ENCODE results near the gene MFNG. TPM values are rescaled to one million over a fixed set of nuclear protein-coding genes. Genes with fewer than 3 reads are reported as not detected.

MFNG gene
- total RNA-seq, 2 donors from 2014 or later, result 3.0 to 7.3 TPM

- no peaks in the 10 kb centered on the region for H3K27me3 ChIP-seq
- no peak for DNase-seq
- intact Hi-C loops (cut with DNase I), result no loop called here
- ATAC-seq, result no peak
- WGBS, 2 donors, result 46 to 51% methylated on average over 2 to 5 of the region's 5 CpGs
- H3K4me1 ChIP-seq, result no peaks in the 10 kb centered on the region
- H3K4me3 ChIP-seq, result no peak overlapping the region
- no peak overlapping the region for H3K27ac ChIP-seq
- no peaks in the 10 kb centered on the region for H3K9me3 ChIP-seq
- TF ChIP-seq POLR2A (IDR thresholded peaks at IDR 0.05) (no peak), CTCF (IDR thresholded peaks at IDR 0.05) (no peak)
- H3K36me3 ChIP-seq (replicated peaks in 1 of 2; ENCODE audit: insufficient read depth in 1 of 2, low read depth in 2 of 2), result no peaks in the 10 kb centered on the region
Measured at GRCh38 chr22:37462436-37462835, 23.7 kb downstream of the MFNG start.

- 38 to 60% methylated on average over 4 to 6 of the region's 6 CpGs for WGBS, 2 donors
- DNase-seq (no peak), ATAC-seq (no peak)
- intact Hi-C loops (cut with DNase I), result no loop called here
- no peak for TF ChIP-seq CTCF (IDR thresholded peaks at IDR 0.05)
- no peak for TF ChIP-seq POLR2A (IDR thresholded peaks at IDR 0.05)
- H3K4me3 ChIP-seq, result no peak overlapping the region
- no peaks in the 10 kb centered on the region for H3K36me3 ChIP-seq (replicated peaks in 1 of 2; ENCODE audit: insufficient read depth in 1 of 2, low read depth in 2 of 2)
- no peaks in the 10 kb centered on the region for H3K27me3 ChIP-seq
- no peaks in the 10 kb centered on the region for H3K9me3 ChIP-seq
- H3K27ac ChIP-seq, result no peak overlapping the region
- no peaks in the 10 kb centered on the region for H3K4me1 ChIP-seq
Measured at GRCh38 chr22:37461961-37462360, 24.2 kb downstream of the MFNG start.

GRCh38 chr22:37460684-37461083 is 25.5 kb downstream of the MFNG start:
- Histone ChIP-seq H3K36me3 (replicated peaks in 1 of 2; ENCODE audit: insufficient read depth in 1 of 2, low read depth in 2 of 2) (no peaks in the 10 kb centered on the region), H3K4me1 (no peaks in the 10 kb centered on the region), H3K9me3 (no peaks in the 10 kb centered on the region), H3K27me3 (no peaks in the 10 kb centered on the region), H3K27ac (no peak overlapping the region), H3K4me3 (no peak overlapping the region)
- intact Hi-C loops (cut with DNase I), result no loop called here
- no peak for TF ChIP-seq CTCF (IDR thresholded peaks at IDR 0.05)
- no peak for TF ChIP-seq POLR2A (IDR thresholded peaks at IDR 0.05)
- DNase-seq, result no peak
- 43 to 53% methylated on average over 3 of the region's 3 CpGs for WGBS, 2 donors
- no peak for ATAC-seq

- H3K4me3 ChIP-seq, result no peak overlapping the region
- no peak overlapping the region for H3K27ac ChIP-seq
- TF ChIP-seq CTCF (IDR thresholded peaks at IDR 0.05) (no peak), POLR2A (IDR thresholded peaks at IDR 0.05) (no peak)
- ATAC-seq, result no peak
- 24 to 30% methylated on average over 9 of the region's 9 CpGs for WGBS, 2 donors
- no peaks in the 10 kb centered on the region for H3K27me3 ChIP-seq
- intact Hi-C loops (cut with DNase I), result loop anchor here (5.0 kb wide), 1 partner anchor 142 kb away; no protein-coding TSS in a partner anchor
- DNase-seq, result peak; percentile 34 to 55 (median 50)
- no peaks in the 10 kb centered on the region for H3K36me3 ChIP-seq (replicated peaks in 1 of 2; ENCODE audit: insufficient read depth in 1 of 2, low read depth in 2 of 2)
- H3K4me1 ChIP-seq, result peaks cover 12% of the 10 kb centered on the region
- H3K9me3 ChIP-seq, result no peaks in the 10 kb centered on the region
Measured at GRCh38 chr22:37459206-37459605, 27.0 kb downstream of the MFNG start.

GRCh38 chr22:37457093-37457893 is 28.9 kb downstream of the MFNG start:
- Histone ChIP-seq H3K36me3 (replicated peaks in 1 of 2; ENCODE audit: insufficient read depth in 1 of 2, low read depth in 2 of 2) (no peaks in the 10 kb centered on the region), H3K9me3 (no peaks in the 10 kb centered on the region), H3K4me3 (no peak overlapping the region), H3K4me1 (peaks cover 12% of the 10 kb centered on the region), H3K27ac (no peak overlapping the region), H3K27me3 (no peaks in the 10 kb centered on the region)
- peak; percentile 67 to 96 (median 91) for TF ChIP-seq CTCF (IDR thresholded peaks at IDR 0.05)
- no peak for TF ChIP-seq POLR2A (IDR thresholded peaks at IDR 0.05)
- ATAC-seq (peak; percentile 87), DNase-seq (peak; percentile 82 to 88 (median 86))
- intact Hi-C loops (cut with DNase I), result loop anchor here (5.0 kb wide), 1 partner anchor 140 kb away; no protein-coding TSS in a partner anchor
- 31 to 44% methylated on average over 4 of the region's 4 CpGs for WGBS, 2 donors
